ENCODE data around the gene SLC44A3. TPM values are rescaled to one million over a fixed set of nuclear protein-coding genes. Genes with fewer than 3 reads are reported as not detected.

The SLC44A3 gene
- polyA plus RNA-seq, 4 donors, result 9.5 to 90.3 (median 19.5) TPM

GRCh38 chr1:94873520-94874351 is 53.6 kb downstream of the SLC44A3 start:
- no peaks in the 10 kb centered on the region for H3K9me3 ChIP-seq (ENCODE audit: control insufficient read depth in 2 of 2, insufficient read depth in 1 of 2, low read depth in 1 of 2, low read length in 1 of 2)
- WGBS, 3 donors, result 73 to 85% (median 83%) methylated on average over 7 of the region's 7 CpGs
- DNase-seq, result no peak
- H3K4me1 ChIP-seq (ENCODE audit: control insufficient read depth in 3 of 3, insufficient read depth in 2 of 3, low read depth in 1 of 3, low read length in 2 of 3), result peaks cover 0 to 4% (median 0%) of the 10 kb centered on the region in 3 donors
- H3K36me3 ChIP-seq (ENCODE audit: control insufficient read depth in 3 of 3, insufficient read depth in 2 of 3, low read depth in 1 of 3, low read length in 3 of 3), result peaks cover 0 to 54% (median 6%) of the 10 kb centered on the region in 3 donors
- H3K27me3 ChIP-seq (ENCODE audit: control insufficient read depth in 3 of 3, insufficient read depth in 3 of 3, low read length in 3 of 3), result no peaks in the 10 kb centered on the region
- H3K27ac ChIP-seq (ENCODE audit: low read depth in 1 of 3, low read length in 2 of 3), result no peak overlapping the region
- no peak for FAIRE-seq
- H3K4me3 ChIP-seq (ENCODE audit: low read depth in 1 of 3, low read length in 3 of 3), result no peak overlapping the region

DNA sequence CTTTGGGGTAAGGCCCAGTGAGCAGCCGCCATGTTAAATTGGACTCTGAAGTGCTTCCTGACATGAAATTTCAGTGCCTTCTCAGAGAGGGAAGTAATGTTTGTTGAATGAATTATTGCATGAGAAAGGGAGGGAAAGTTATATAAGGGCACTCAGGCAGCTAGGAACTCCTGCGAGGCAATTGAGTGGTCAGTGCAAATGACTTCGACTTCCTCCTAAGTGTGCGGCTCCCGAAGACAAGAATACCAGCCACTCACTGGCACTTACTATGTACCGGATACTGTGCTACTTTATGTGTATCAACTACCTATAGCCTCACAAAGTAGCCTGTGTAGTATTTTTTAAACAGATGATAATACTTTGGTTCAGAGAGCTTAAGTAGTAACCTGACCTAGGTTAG is 54.3 kb downstream of the SLC44A3 start:
- Histone ChIP-seq H3K4me1 (ENCODE audit: control insufficient read depth in 3 of 3, insufficient read depth in 2 of 3, low read depth in 1 of 3, low read length in 2 of 3) (peaks cover 0 to 4% (median 0%) of the 10 kb centered on the region in 3 donors), H3K36me3 (ENCODE audit: control insufficient read depth in 3 of 3, insufficient read depth in 2 of 3, low read depth in 1 of 3, low read length in 3 of 3) (peaks cover 0 to 53% (median 5%) of the 10 kb centered on the region in 3 donors), H3K27me3 (ENCODE audit: control insufficient read depth in 3 of 3, insufficient read depth in 3 of 3, low read length in 3 of 3) (no peaks in the 10 kb centered on the region), H3K27ac (ENCODE audit: low read depth in 1 of 3, low read length in 2 of 3) (no peak overlapping the region), H3K4me3 (ENCODE audit: low read depth in 1 of 3, low read length in 3 of 3) (no peak overlapping the region), H3K9me3 (ENCODE audit: control insufficient read depth in 2 of 2, insufficient read depth in 1 of 2, low read depth in 1 of 2, low read length in 1 of 2) (no peaks in the 10 kb centered on the region)
- 94 to 98% (median 98%) methylated on average over 6 of the region's 6 CpGs for WGBS, 3 donors
- DNase-seq (no peak), FAIRE-seq (no peak)

DNA sequence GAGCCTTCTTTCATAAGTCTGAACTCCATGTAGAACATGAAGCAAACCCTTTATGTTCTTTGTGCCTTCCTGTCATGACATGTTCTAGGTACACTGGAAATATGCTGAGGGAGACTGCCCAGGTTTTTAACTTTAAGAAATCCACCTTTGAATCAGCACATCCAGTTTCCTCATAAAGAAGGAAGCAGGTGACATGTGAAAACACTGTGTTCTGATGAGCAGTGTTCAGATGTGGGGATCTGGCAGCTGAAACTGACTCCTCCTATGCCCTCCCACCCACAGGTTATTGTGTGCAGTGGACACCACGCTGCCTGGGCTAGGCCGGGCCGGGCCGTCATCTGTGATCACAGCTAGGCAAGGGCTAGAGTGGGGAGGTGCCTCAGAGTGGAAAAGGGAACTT is 55.6 kb downstream of the SLC44A3 start:
- H3K36me3 ChIP-seq (ENCODE audit: control insufficient read depth in 3 of 3, insufficient read depth in 2 of 3, low read depth in 1 of 3, low read length in 3 of 3), result peaks cover 0 to 51% (median 5%) of the 10 kb centered on the region in 3 donors
- 70 to 84% (median 83%) methylated on average over 4 of the region's 4 CpGs for WGBS, 3 donors
- no peaks in the 10 kb centered on the region for H3K27me3 ChIP-seq (ENCODE audit: control insufficient read depth in 3 of 3, insufficient read depth in 3 of 3, low read length in 3 of 3)
- no peak for DNase-seq
- no peak for FAIRE-seq
- H3K9me3 ChIP-seq (ENCODE audit: control insufficient read depth in 2 of 2, insufficient read depth in 1 of 2, low read depth in 1 of 2, low read length in 1 of 2), result no peaks in the 10 kb centered on the region
- H3K27ac ChIP-seq (ENCODE audit: low read depth in 1 of 3, low read length in 2 of 3), result no peak overlapping the region
- H3K4me3 ChIP-seq (ENCODE audit: low read depth in 1 of 3, low read length in 3 of 3), result no peak overlapping the region
- H3K4me1 ChIP-seq (ENCODE audit: control insufficient read depth in 3 of 3, insufficient read depth in 2 of 3, low read depth in 1 of 3, low read length in 2 of 3), result peaks cover 0 to 4% (median 0%) of the 10 kb centered on the region in 3 donors

- H3K9me3 ChIP-seq (ENCODE audit: control insufficient read depth in 2 of 2, insufficient read depth in 1 of 2, low read depth in 1 of 2, low read length in 1 of 2), result no peaks in the 10 kb centered on the region
- 90 to 92% (median 91%) methylated on average over 3 of the region's 3 CpGs for WGBS, 3 donors
- no peak for DNase-seq
- peaks cover 0 to 50% (median 4%) of the 10 kb centered on the region in 3 donors for H3K36me3 ChIP-seq (ENCODE audit: control insufficient read depth in 3 of 3, insufficient read depth in 2 of 3, low read depth in 1 of 3, low read length in 3 of 3)
- peaks cover 0 to 4% (median 0%) of the 10 kb centered on the region in 3 donors for H3K4me1 ChIP-seq (ENCODE audit: control insufficient read depth in 3 of 3, insufficient read depth in 2 of 3, low read depth in 1 of 3, low read length in 2 of 3)
- no peak overlapping the region for H3K4me3 ChIP-seq (ENCODE audit: low read depth in 1 of 3, low read length in 3 of 3)
- no peaks in the 10 kb centered on the region for H3K27me3 ChIP-seq (ENCODE audit: control insufficient read depth in 3 of 3, insufficient read depth in 3 of 3, low read length in 3 of 3)
- no peak for FAIRE-seq
- no peak overlapping the region for H3K27ac ChIP-seq (ENCODE audit: low read depth in 1 of 3, low read length in 2 of 3)
Measured at GRCh38 chr1:94876362-94876761, 56.2 kb downstream of the SLC44A3 start.

DNA sequence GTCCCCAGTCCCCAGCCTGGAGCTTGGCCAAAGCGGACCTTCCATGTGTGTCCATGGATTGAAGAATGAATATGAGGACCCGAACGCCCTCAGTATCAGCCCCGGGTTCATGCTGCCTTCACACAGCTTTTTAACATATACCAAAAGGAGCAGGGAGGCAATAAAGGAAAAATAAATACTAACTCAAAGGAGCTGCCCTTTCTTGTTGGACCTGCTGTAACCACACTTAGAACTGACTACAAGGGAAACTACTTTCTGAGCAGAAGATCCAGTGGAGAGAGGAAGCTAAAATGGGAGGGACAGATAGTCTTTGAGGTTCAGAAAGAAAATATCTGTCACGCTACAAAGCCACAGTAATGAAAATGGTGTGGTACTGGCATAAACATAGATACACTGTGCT is 58.2 kb downstream of the SLC44A3 start:
- H3K4me1 ChIP-seq (ENCODE audit: control insufficient read depth in 3 of 3, insufficient read depth in 2 of 3, low read depth in 1 of 3, low read length in 2 of 3), result no peaks in the 10 kb centered on the region
- H3K4me3 ChIP-seq (ENCODE audit: low read depth in 1 of 3, low read length in 3 of 3), result no peak overlapping the region
- 95 to 97% (median 96%) methylated on average over 5 of the region's 5 CpGs for WGBS, 3 donors
- FAIRE-seq (no peak), DNase-seq (no peak)
- no peak overlapping the region for H3K27ac ChIP-seq (ENCODE audit: low read depth in 1 of 3, low read length in 2 of 3)
- no peaks in the 10 kb centered on the region for H3K27me3 ChIP-seq (ENCODE audit: control insufficient read depth in 3 of 3, insufficient read depth in 3 of 3, low read length in 3 of 3)
- H3K9me3 ChIP-seq (ENCODE audit: control insufficient read depth in 2 of 2, insufficient read depth in 1 of 2, low read depth in 1 of 2, low read length in 1 of 2), result no peaks in the 10 kb centered on the region
- peaks cover 0 to 58% (median 2%) of the 10 kb centered on the region in 3 donors for H3K36me3 ChIP-seq (ENCODE audit: control insufficient read depth in 3 of 3, insufficient read depth in 2 of 3, low read depth in 1 of 3, low read length in 3 of 3)

DNA sequence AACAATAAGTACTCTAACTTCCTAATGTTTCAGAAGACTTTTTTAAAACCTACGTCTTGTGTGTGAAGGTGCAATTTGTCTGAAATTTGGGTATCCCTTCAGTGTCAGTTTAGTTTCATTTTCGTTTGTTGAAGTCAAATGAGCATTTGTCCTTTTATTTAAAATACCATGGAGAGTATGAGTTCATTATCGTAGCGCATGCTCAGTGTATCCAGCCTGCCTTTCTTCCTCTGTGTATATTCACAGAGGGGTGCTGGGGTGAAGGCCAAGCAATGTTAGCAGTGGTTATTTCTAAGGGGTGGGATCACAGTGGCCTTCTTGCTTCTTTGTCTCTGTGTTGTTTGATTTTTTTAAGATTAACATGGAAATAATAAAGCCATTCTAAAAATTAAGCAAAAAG is 63.5 kb downstream of the SLC44A3 start:
- Histone ChIP-seq H3K9me3 (ENCODE audit: control insufficient read depth in 2 of 2, insufficient read depth in 1 of 2, low read depth in 1 of 2, low read length in 1 of 2) (no peaks in the 10 kb centered on the region), H3K36me3 (ENCODE audit: control insufficient read depth in 3 of 3, insufficient read depth in 2 of 3, low read depth in 1 of 3, low read length in 3 of 3) (peaks cover 0 to 39% (median 0%) of the 10 kb centered on the region in 3 donors), H3K27ac (ENCODE audit: low read depth in 1 of 3, low read length in 2 of 3) (peak overlapping the region in 1 of 3 donors; percentile 4), H3K4me3 (ENCODE audit: low read depth in 1 of 3, low read length in 3 of 3) (no peak overlapping the region), H3K27me3 (ENCODE audit: control insufficient read depth in 3 of 3, insufficient read depth in 3 of 3, low read length in 3 of 3) (no peaks in the 10 kb centered on the region), H3K4me1 (ENCODE audit: control insufficient read depth in 3 of 3, insufficient read depth in 2 of 3, low read depth in 1 of 3, low read length in 2 of 3) (no peaks in the 10 kb centered on the region)
- no peak for DNase-seq
- no peak for FAIRE-seq
- WGBS, 3 donors, result 33 to 62% (median 60%) methylated on average over 4 of the region's 4 CpGs

- Histone ChIP-seq H3K9me3 (ENCODE audit: control insufficient read depth in 2 of 2, insufficient read depth in 1 of 2, low read depth in 1 of 2, low read length in 1 of 2) (no peaks in the 10 kb centered on the region), H3K27me3 (ENCODE audit: control insufficient read depth in 3 of 3, insufficient read depth in 3 of 3, low read length in 3 of 3) (no peaks in the 10 kb centered on the region), H3K36me3 (ENCODE audit: control insufficient read depth in 3 of 3, insufficient read depth in 2 of 3, low read depth in 1 of 3, low read length in 3 of 3) (peaks cover 0 to 39% (median 0%) of the 10 kb centered on the region in 3 donors), H3K4me3 (ENCODE audit: low read depth in 1 of 3, low read length in 3 of 3) (no peak overlapping the region), H3K4me1 (ENCODE audit: control insufficient read depth in 3 of 3, insufficient read depth in 2 of 3, low read depth in 1 of 3, low read length in 2 of 3) (no peaks in the 10 kb centered on the region), H3K27ac (ENCODE audit: low read depth in 1 of 3, low read length in 2 of 3) (peak overlapping the region in 2 of 3 donors; percentile 58 to 67)
- WGBS, 3 donors, result 51 to 71% (median 66%) methylated on average over 6 of the region's 6 CpGs
- FAIRE-seq (no peak), DNase-seq (no peak)
Measured at GRCh38 chr1:94884106-94884505, 63.9 kb downstream of the SLC44A3 start.

DNA sequence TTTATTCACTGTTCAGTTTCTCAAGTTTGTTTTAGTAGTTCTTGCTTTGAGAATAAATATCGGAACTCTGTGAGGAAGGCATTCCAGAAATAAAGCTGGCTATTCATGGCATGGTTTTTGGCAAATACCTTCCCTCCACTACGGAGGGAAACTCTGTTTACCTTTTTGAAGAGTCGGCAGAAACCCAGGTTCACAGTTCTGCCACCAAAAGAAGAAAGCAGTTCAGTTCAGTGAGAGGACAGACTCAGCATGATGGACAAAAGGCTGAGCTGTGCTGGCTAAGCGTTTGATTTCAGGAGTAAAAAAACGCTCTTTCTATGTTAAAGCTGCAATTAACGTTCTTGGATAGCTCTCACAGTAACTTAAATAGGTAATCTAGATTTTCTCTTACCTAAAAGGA is 64.3 kb downstream of the SLC44A3 start:
- Histone ChIP-seq H3K4me3 (ENCODE audit: low read depth in 1 of 3, low read length in 3 of 3) (no peak overlapping the region), H3K4me1 (ENCODE audit: control insufficient read depth in 3 of 3, insufficient read depth in 2 of 3, low read depth in 1 of 3, low read length in 2 of 3) (no peaks in the 10 kb centered on the region), H3K27me3 (ENCODE audit: control insufficient read depth in 3 of 3, insufficient read depth in 3 of 3, low read length in 3 of 3) (no peaks in the 10 kb centered on the region), H3K9me3 (ENCODE audit: control insufficient read depth in 2 of 2, insufficient read depth in 1 of 2, low read depth in 1 of 2, low read length in 1 of 2) (no peaks in the 10 kb centered on the region), H3K36me3 (ENCODE audit: control insufficient read depth in 3 of 3, insufficient read depth in 2 of 3, low read depth in 1 of 3, low read length in 3 of 3) (peaks cover 0 to 39% (median 0%) of the 10 kb centered on the region in 3 donors), H3K27ac (ENCODE audit: low read depth in 1 of 3, low read length in 2 of 3) (peak overlapping the region in 2 of 3 donors; percentile 58 to 67)
- FAIRE-seq (no peak), DNase-seq (no peak)
- 66 to 87% (median 82%) methylated on average over 6 of the region's 6 CpGs for WGBS, 3 donors

Measured in small intestine (tissue), 7 donors.